Caco-2 (cell line): ENCODE results near the gene DOCK4. TPM values are rescaled to one million over a fixed set of nuclear protein-coding genes. Genes with fewer than 3 reads are reported as not detected.

Source experiments
- BruUV-seq: library from RNA; stranded (reverse); fragments of 400-500 nt; replicated peaks from 2 replicates; lab custom pipeline; 2021; lab: Mats Ljungman, UMichigan
- CTCF ChIA-PET: fragments of 300-600 bp; sonication (Branson Sonifier 250); formaldehyde crosslinking; loops from one replicate; lab custom pipeline; 2022; ENCODE audit warnings: antibody characterized with exemption; lab: Charles Lee
- POLR2A ChIA-PET: fragments of 300-600 bp; sonication (Branson Sonifier 250); formaldehyde crosslinking; loops from one replicate; lab custom pipeline; 2022; ENCODE audit warnings: antibody characterized with exemption; lab: Charles Lee
- DNase-seq, 2 experiments: peaks; one replicate each; pipeline versions ENCODE4 v3.0.0 to v3.0.0-alpha.2; 2020 to 2022
- H3K27me3 ChIP-seq: replicated peaks from 2 replicates; pipeline ENCODE4 v1.6.0; 2011; ENCODE audit warnings: low read length; ENCODE audit not compliant: control insufficient read depth, insufficient read depth
- H3K36me3 ChIP-seq: 2 replicates; pipeline ENCODE4 v1.5.1; 2011; ENCODE audit warnings: low read length; ENCODE audit not compliant: control insufficient read depth, insufficient read depth
- H3K4me1 ChIP-seq: fragments of 250-450 bp; sonication (Bioruptor Pico); 2 replicates; pipeline ENCODE4 v1.5.1; 2020; ENCODE audit warnings: mild to moderate bottlenecking
- H3K4me3 ChIP-seq: 2 replicates; pipeline ENCODE4 v1.5.1; 2011; ENCODE audit warnings: low read depth, mild to moderate bottlenecking, control low read depth, low read length
- H3K9me3 ChIP-seq: fragments of 250-450 bp; sonication (Bioruptor Pico); 2 replicates; pipeline ENCODE4 v1.5.1; 2020; ENCODE audit warnings: mild to moderate bottlenecking, moderate library complexity
- H3K27ac Mint-ChIP-seq: one replicate; pipeline ENCODE4 v1.8.0; 2022; ENCODE audit warnings: mixed read lengths; ENCODE audit not compliant: unreplicated experiment
- H3K27me3 Mint-ChIP-seq: one replicate; pipeline ENCODE4 v1.8.0; 2022; ENCODE audit warnings: mixed read lengths; ENCODE audit not compliant: insufficient read depth, unreplicated experiment
- H3K36me3 Mint-ChIP-seq: one replicate; pipeline ENCODE4 v1.8.0; 2022; ENCODE audit warnings: mild to moderate bottlenecking, mixed read lengths; ENCODE audit not compliant: insufficient read depth, unreplicated experiment
- H3K4me1 Mint-ChIP-seq: one replicate; pipeline ENCODE4 v1.8.0; 2022; ENCODE audit warnings: low read depth, mixed read lengths; ENCODE audit not compliant: unreplicated experiment
- H3K4me3 Mint-ChIP-seq: one replicate; pipeline ENCODE4 v1.8.0; 2022; ENCODE audit warnings: mild to moderate bottlenecking, moderate library complexity, mixed read lengths; ENCODE audit not compliant: unreplicated experiment
- H3K9me3 Mint-ChIP-seq: one replicate; pipeline ENCODE4 v1.8.0; 2022; ENCODE audit warnings: mixed read lengths; ENCODE audit not compliant: unreplicated experiment
- CTCF ChIP-seq, 2 experiments: fragments of 200-600 bp in 1 of 2; IDR thresholded peaks; 1 replicate in 1 of 2; 2 replicates in 1 of 2; pipeline versions ENCODE4 v1.5.1 to v1.8.0; 2011 to 2022; ENCODE audit warnings: antibody characterized with exemption in 1 of 2, control low read depth in 1 of 2, inconsistent platforms in 1 of 2, low read depth in 1 of 2, low read length in 1 of 2, mild to moderate bottlenecking in 1 of 2, moderate library complexity in 1 of 2; ENCODE audit not compliant: insufficient read depth in 1 of 2, severe bottlenecking in 1 of 2, unreplicated experiment in 1 of 2
- intact Hi-C: fragments of 100-400 bp; cut with micrococcal nuclease; formaldehyde crosslinking; loops from one replicate; pipeline ENCODE4 v1.10.0; 2022; ENCODE audit not compliant: unreplicated experiment
- total RNA-seq: library from RNA; stranded (reverse); gene quantifications from 2 replicates; pipeline ENCODE4 v1.2.3, GENCODE V29; 2022

Gene DOCK4
- total RNA-seq, 1 experiment from 2014 or later = 2.0 TPM

- H3K36me3 ChIP-seq = no peaks in the 10 kb centered on the region
- H3K9me3 ChIP-seq = peaks cover 22% of the 10 kb centered on the region
- H3K4me3 Mint-ChIP-seq = no peak overlapping the region
- H3K27ac Mint-ChIP-seq = no peak overlapping the region
- H3K4me3 ChIP-seq = no peak overlapping the region
- peaks cover 9% of the 10 kb centered on the region; the same call in 1 of the 2 replicates for H3K4me1 ChIP-seq
- intact Hi-C loops = no loop called here
- peaks cover 9% of the 10 kb centered on the region for H3K9me3 Mint-ChIP-seq
- peaks cover 2% of the 10 kb centered on the region for H3K27me3 Mint-ChIP-seq
- ChIA-PET POLR2A (no interaction called here), CTCF (no interaction called here)
- H3K36me3 Mint-ChIP-seq = no peaks in the 10 kb centered on the region
- DNase-seq = no peak
- H3K4me1 Mint-ChIP-seq = no peaks in the 10 kb centered on the region
- no TSS peak for BruUV-seq
- TF ChIP-seq CTCF (IDR thresholded peaks at IDR 0.05; ENCODE audit: insufficient read depth in 1 of 2, low read depth in 1 of 2, low read length in 1 of 2, severe bottlenecking in 1 of 2, unreplicated experiment in 1 of 2) = no peak
- no peaks in the 10 kb centered on the region for H3K27me3 ChIP-seq
Observed at GRCh38 chr7:111705807-111706206, 500.4 kb downstream of the DOCK4 start.

GRCh38 chr7:111697771-111698170 lies 508.4 kb downstream of the DOCK4 start:
- no peak for TF ChIP-seq CTCF (IDR thresholded peaks at IDR 0.05; ENCODE audit: insufficient read depth in 1 of 2, low read depth in 1 of 2, low read length in 1 of 2, severe bottlenecking in 1 of 2, unreplicated experiment in 1 of 2)
- Mint-ChIP-seq H3K27ac (no peak overlapping the region), H3K4me3 (no peak overlapping the region), H3K4me1 (no peaks in the 10 kb centered on the region), H3K9me3 (peaks cover under 1% of the 10 kb centered on the region), H3K36me3 (no peaks in the 10 kb centered on the region), H3K27me3 (peaks cover 3% of the 10 kb centered on the region)
- Histone ChIP-seq H3K4me1 (no peaks in the 10 kb centered on the region), H3K9me3 (no peaks in the 10 kb centered on the region), H3K27me3 (no peaks in the 10 kb centered on the region), H3K4me3 (no peak overlapping the region), H3K36me3 (no peaks in the 10 kb centered on the region)
- BruUV-seq = no TSS peak
- ChIA-PET CTCF (interaction anchor here (0.6 kb wide), 1 partner anchor 697 kb away, joined by 3 read pairs; no protein-coding TSS in a partner anchor), POLR2A (no interaction called here)
- intact Hi-C loops = no loop called here
- DNase-seq = no peak

GRCh38 chr7:111694376-111694775 lies 511.8 kb downstream of the DOCK4 start:
- BruUV-seq = no TSS peak
- no peaks in the 10 kb centered on the region for H3K4me1 Mint-ChIP-seq

More at GRCh38 chr7:111694376-111694775, 511.8 kb downstream of the DOCK4 start:
- no peaks in the 10 kb centered on the region for H3K36me3 Mint-ChIP-seq
- no peak overlapping the region for H3K27ac Mint-ChIP-seq
- no peak for DNase-seq
- no peak for TF ChIP-seq CTCF (IDR thresholded peaks at IDR 0.05; ENCODE audit: insufficient read depth in 1 of 2, low read depth in 1 of 2, low read length in 1 of 2, severe bottlenecking in 1 of 2, unreplicated experiment in 1 of 2)
- Histone ChIP-seq H3K27me3 (no peaks in the 10 kb centered on the region), H3K4me3 (no peak overlapping the region), H3K4me1 (no peaks in the 10 kb centered on the region), H3K36me3 (no peaks in the 10 kb centered on the region), H3K9me3 (no peaks in the 10 kb centered on the region)
- no peaks in the 10 kb centered on the region for H3K9me3 Mint-ChIP-seq
- ChIA-PET CTCF (no interaction called here), POLR2A (no interaction called here)
- H3K4me3 Mint-ChIP-seq = no peak overlapping the region
- no peaks in the 10 kb centered on the region for H3K27me3 Mint-ChIP-seq
- intact Hi-C loops = no loop called here
